K562 (cell line): ENCODE measurements around the gene PARD3. TPM values are rescaled to one million over a fixed set of nuclear protein-coding genes. Genes with fewer than 3 reads are reported as not detected.

Experiments
- BRCA1 ChIP-seq, 2 experiments: fragments of 450-650 bp in 1 of 2; sonication (generic) in 1 of 2; formaldehyde crosslinking in 1 of 2; IDR thresholded peaks; 2 replicates each; pipeline versions ENCODE4 v1.5.0 to v1.6.1; 2017 to 2020; ENCODE audit warnings: mild to moderate bottlenecking in 1 of 2, missing genetic modification reagents in 1 of 2
- ERF ChIP-seq: fragments of 450-650 bp; formaldehyde crosslinking; IDR thresholded peaks from 2 replicates; pipeline ENCODE4 v1.4.0; 2020; ENCODE audit warnings: mild to moderate bottlenecking, mixed read lengths
- ESRRA ChIP-seq: fragments of 450-650 bp; IDR thresholded peaks from 2 replicates; pipeline ENCODE4 v1.6.1; 2014; ENCODE audit warnings: low read depth, mild to moderate bottlenecking, moderate library complexity, borderline replicate concordance
- HES1 ChIP-seq: fragments of 450-650 bp; IDR thresholded peaks from 2 replicates; pipeline ENCODE4 v1.6.1; 2016; ENCODE audit warnings: low read depth, mild to moderate bottlenecking, moderate library complexity
- JUND ChIP-seq, 2 experiments: IDR thresholded peaks; 2 replicates in 1 of 2; 3 replicates in 1 of 2; pipeline ENCODE4 v1.6.1; 2011; ENCODE audit warnings: borderline replicate concordance in 2 of 2, low read depth in 2 of 2, low read length in 2 of 2, improper control_type of control experiment in 1 of 2, missing biosample characterization in 1 of 2, missing genetic modification characterization in 1 of 2, missing genetic modification reagents in 1 of 2
- LCOR ChIP-seq: sonication (generic); formaldehyde crosslinking; IDR thresholded peaks from 2 replicates; pipeline ENCODE4 v1.8.0; 2022; ENCODE audit warnings: mild to moderate bottlenecking, missing genetic modification reagents
- MLLT1 ChIP-seq, 2 experiments: fragments of 450-650 bp; IDR thresholded peaks; 2 replicates each; pipeline ENCODE4 v1.6.1; 2016
- MLX ChIP-seq, 2 experiments: fragments of 450-650 bp in 1 of 2; sonication (generic) in 1 of 2; formaldehyde crosslinking; conservative IDR thresholded peaks; 2 replicates each; pipeline versions ENCODE4 v1.4.0 to v1.8.1; 2020 to 2022; ENCODE audit warnings: mild to moderate bottlenecking in 1 of 2, missing genetic modification reagents in 1 of 2
- NCOR1 ChIP-seq: fragments of 450-650 bp; IDR thresholded peaks from 2 replicates; pipeline ENCODE4 v1.6.1; 2016; ENCODE audit warnings: mild to moderate bottlenecking, moderate library complexity
- PML ChIP-seq: IDR thresholded peaks from 2 replicates; pipeline ENCODE4 v1.6.1; 2012; ENCODE audit warnings: low read length, inconsistent platforms
- RCOR1 ChIP-seq, 2 experiments: IDR thresholded peaks; 2 replicates each; pipeline ENCODE4 v1.6.1; 2012; ENCODE audit warnings: low read depth in 2 of 2, low read length in 2 of 2, borderline replicate concordance in 1 of 2, improper control_type of control experiment in 1 of 2
- SOX6 ChIP-seq: fragments of 450-650 bp; IDR thresholded peaks from 2 replicates; pipeline ENCODE4 v1.6.1; 2014; ENCODE audit warnings: mild to moderate bottlenecking
- TAL1 ChIP-seq: fragments of 450-650 bp; IDR thresholded peaks from 2 replicates; pipeline ENCODE4 v1.6.1; 2016; ENCODE audit warnings: mild to moderate bottlenecking
- TCF3 ChIP-seq: sonication (generic); formaldehyde crosslinking; IDR thresholded peaks from 2 replicates; pipeline ENCODE4 v1.4.0; 2020; ENCODE audit warnings: mild to moderate bottlenecking, missing genetic modification reagents
- TEAD4 ChIP-seq, 2 experiments: sonication (generic) in 1 of 2; formaldehyde crosslinking in 1 of 2; IDR thresholded peaks; 2 replicates each; pipeline versions ENCODE4 v1.6.1 to v1.8.0; 2012 to 2022; ENCODE audit warnings: borderline replicate concordance in 1 of 2, inconsistent platforms in 1 of 2, low read length in 1 of 2, mild to moderate bottlenecking in 1 of 2, missing genetic modification reagents in 1 of 2
- ZBTB33 ChIP-seq: sonication (generic); formaldehyde crosslinking; IDR thresholded peaks from 2 replicates; pipeline ENCODE4 v1.8.1; 2023; ENCODE audit warnings: mild to moderate bottlenecking, missing genetic modification reagents
- ZNF23 ChIP-seq: fragments of 250-450 bp; sonication (Bioruptor Pico); IDR thresholded peaks from 2 replicates; pipeline ENCODE4 v1.4.0; 2020; ENCODE audit warnings: mild to moderate bottlenecking
- ZNF639 ChIP-seq, 2 experiments: fragments of 200-800 bp in 1 of 2; sonication (Bioruptor generic) in 1 of 2; sonication (generic) in 1 of 2; formaldehyde crosslinking in 1 of 2; IDR thresholded peaks in 1 of 2; conservative IDR thresholded peaks in 1 of 2; 2 replicates each; pipeline versions ENCODE4 v1.5.0 to v1.6.1; 2016 to 2020; ENCODE audit warnings: missing compliant biosample characterization in 1 of 2, missing genetic modification characterization in 1 of 2, missing genetic modification reagents in 1 of 2
- polyA plus RNA-seq, 8 experiments: library from polyadenylated mRNA; depleted of rRNA in 4 of 8; stranded (reverse) in 5 of 8; unstranded in 3 of 8; fragments of >200 nt; fragmentation: Nextera tagmentation in 2 of 8; fragmentation: Illumina TruSeq in 1 of 8; extraction: Ambion mirVana in 2 of 8; extraction: Trizol in 1 of 8; gene quantifications; 2 replicates each; pipeline versions ENCODE4 v1.2.1 to v1.2.3, GENCODE V29; 2011 to 2014; ENCODE audit warnings: inconsistent platforms in 1 of 8, missing spikeins in 1 of 8
- total RNA-seq, 7 experiments: library from RNA; depleted of rRNA in 6 of 7; stranded (reverse); fragments of >200 nt in 6 of 7; fragmentation: Illumina TruSeq in 2 of 7; extraction: Trizol in 2 of 7; gene quantifications; 2 replicates each; pipeline versions ENCODE4 v1.2.1 to v1.2.3, GENCODE V29; 2011 to 2021; ENCODE audit warnings: low replicate concordance in 1 of 7

PARD3 gene
- total and polyA plus RNA-seq, 9 of the 15 experiments (the other 6 are each of a cell fraction or from before 2014, with no cell fraction given): 2.7 to 11.7 (median 7.7) TPM

- TF ChIP-seq ZBTB33 (CRISPR knock-in tag) (no peak), NCOR1 (peak; percentile 61), SOX6 (peak; percentile 81), MLLT1 (IDR thresholded peaks at IDR 0.05) (peak in 1 of 2 experiments; percentile 64; a peak in 1 of 4 replicates), TEAD4 (IDR thresholded peaks at IDR 0.05; ENCODE audit: low read length) (peak; percentile 78), TEAD4 (CRISPR knock-in tag; IDR thresholded peaks at IDR 0.05; ENCODE audit: borderline replicate concordance) (no peak), PML (peak; percentile 46; the same call in 1 of the 2 replicates), TCF3 (CRISPR knock-in tag) (peak; percentile 87), BRCA1 (IDR thresholded peaks at IDR 0.05) (no peak), BRCA1 (CRISPR knock-in tag; IDR thresholded peaks at IDR 0.05) (no peak), TAL1 (peak; percentile 64; the same call in 1 of the 2 replicates), HES1 (peak; percentile 76), ESRRA (peak; percentile 90; the same call in 1 of the 2 replicates), MLX (CRISPR knock-in tag; conservative IDR thresholded peaks at IDR 0.05) (no peak), LCOR (CRISPR knock-in tag) (0 out of 2 replicates have a peak, but pooled peaks have one; percentile 29), ZNF23 (CRISPR knock-in tag) (no peak), ZNF639 (CRISPR knock-in tag; conservative IDR thresholded peaks at IDR 0.05 in 1 of 2, IDR thresholded peaks at IDR 0.05 in 1 of 2) (0 out of 4 replicates have a peak, but pooled peaks of 1 of the 2 experiments have one; percentile 25), RCOR1 (IDR thresholded peaks at IDR 0.05; ENCODE audit: borderline replicate concordance in 1 of 2, low read depth in 2 of 2, low read length in 2 of 2) (peak in 1 of 2 experiments; percentile 72; a peak in 2 of 4 replicates), ERF (CRISPR knock-in tag) (no peak), JUND (IDR thresholded peaks at IDR 0.05; ENCODE audit: borderline replicate concordance, low read depth, low read length) (peak; percentile 24; the same call in 1 of the 2 replicates), JUND (tag; IDR thresholded peaks at IDR 0.05; ENCODE audit: borderline replicate concordance, low read depth, low read length) (no peak)
These were observed 98.1 kb downstream of the PARD3 start (continued) for GRCh38 chr10:34716958-34717357.
